A673 (cell line): Measurements from ENCODE around the gene TRAPPC2L.

ENCODE experiments used
- CTCF ChIP-seq: fragments of 300-800, 200-600 bp; sonication (generic); conservative IDR thresholded peaks from 2 replicates; pipeline ENCODE4 v1.5.1; 2017; ENCODE audit warnings: low read depth, mild to moderate bottlenecking, antibody characterized with exemption, low read length, moderate library complexity, mixed read lengths
- EZH2 ChIP-seq: fragments of 200-600 bp; sonication (generic); IDR thresholded peaks from 2 replicates; pipeline ENCODE4 v1.6.1; 2017; ENCODE audit warnings: borderline replicate concordance, low read depth, mild to moderate bottlenecking, mixed read lengths, antibody characterized with exemption, low read length; ENCODE audit not compliant: poor library complexity, severe bottlenecking

- TF ChIP-seq CTCF = no peak
- no peak for TF ChIP-seq EZH2
These were observed 20.1 kb upstream of the TRAPPC2L start for GRCh38 chr16:88836791-88837190.
